Left lung (tissue), 8 donors: Measurements from ENCODE around the gene ZNF136. TPM values are rescaled to one million over a fixed set of nuclear protein-coding genes. Genes with fewer than 3 reads are reported as not detected.

Experiments used
- polyA plus RNA-seq, 6 donors: library from polyadenylated mRNA; unstranded; fragments of 120-200 nt; gene quantifications; one replicate each; pipeline ENCODE4 v1.2.1, GENCODE V29; 2013; ENCODE audit not compliant: insufficient read length in 6 of 6
- total RNA-seq, 2 donors: library from RNA; stranded (reverse); fragmentation: NEBNext Ultra II Directional; extraction: Animal tissue kit (Norgen Biotek cat#: 25700); gene quantifications; one replicate each; pipeline ENCODE4 v1.2.1, GENCODE V29; 2021
- donor health status: DM: no; HTN: yes; CAD: no.
- donor health status: DM: no; HTN: no; CAD: no.

ZNF136 gene
- total and polyA plus RNA-seq, 8 donors: 8.9 to 18.3 (median 15.2) TPM

Other genes with a start within 250 kb of the ZNF136 start
- gene ZNF700, start 238.0 kb upstream of the ZNF136 start, total RNA-seq: 10 to 100 TPM in 1 of 2 donors, 1 to 10 TPM in 1; 9.9 to 14.6 TPM
- 10 to 100 TPM; 17.9 to 23.9 (median 21.3) TPM for gene ZNF700, start 238.0 kb upstream of the ZNF136 start, polyA plus RNA-seq
- 1 to 10 TPM; 4.9 to 5.7 TPM for gene ZNF763, start 198.1 kb upstream of the ZNF136 start, total RNA-seq
- gene ZNF763, start 198.1 kb upstream of the ZNF136 start, polyA plus RNA-seq: 10 to 100 TPM in 1 of 6 donors, 1 to 10 TPM in 5; 7.7 to 10.2 (median 8.4) TPM
- gene ZNF433, start 127.4 kb upstream of the ZNF136 start, total RNA-seq: 1 to 10 TPM; 4.4 to 6.2 TPM
- 10 to 100 TPM; 14.4 to 20.6 (median 16.5) TPM for gene ZNF433, start 127.4 kb upstream of the ZNF136 start, polyA plus RNA-seq
- under 1 TPM; 0.32 to 0.50 TPM for gene ZNF878, start 110.1 kb upstream of the ZNF136 start, total RNA-seq
- 1 to 10 TPM; 1.3 to 1.8 (median 1.5) TPM for gene ZNF878, start 110.1 kb upstream of the ZNF136 start, polyA plus RNA-seq
- gene ZNF844, start 98.4 kb upstream of the ZNF136 start, total RNA-seq: 1 to 10 TPM; 7.6 to 8.2 TPM
- 10 to 100 TPM; 17.2 to 26.7 (median 21.7) TPM for gene ZNF844, start 98.4 kb upstream of the ZNF136 start, polyA plus RNA-seq
- gene ZNF20, start 22.7 kb upstream of the ZNF136 start, total RNA-seq: 1 to 10 TPM; 3.5 to 4.8 TPM
- 10 to 100 TPM in 1 of 6 donors, 1 to 10 TPM in 5; 6.1 to 10.1 (median 7.7) TPM for gene ZNF20, start 22.7 kb upstream of the ZNF136 start, polyA plus RNA-seq
- gene ZNF625, start 6.4 kb upstream of the ZNF136 start, total RNA-seq: 1 to 10 TPM; 6.4 to 6.9 TPM
- gene ZNF625, start 6.4 kb upstream of the ZNF136 start, polyA plus RNA-seq: 10 to 100 TPM; 11.4 to 20.5 (median 16.4) TPM
- 10 to 100 TPM; 10.6 to 12.0 TPM for gene ZNF44, start 131.8 kb downstream of the ZNF136 start, total RNA-seq
- 10 to 100 TPM; 25.1 to 33.8 (median 31.1) TPM for gene ZNF44, start 131.8 kb downstream of the ZNF136 start, polyA plus RNA-seq
- 1 to 10 TPM; 4.0 to 4.1 TPM for gene ZNF563, start 170.5 kb downstream of the ZNF136 start, total RNA-seq
- gene ZNF563, start 170.5 kb downstream of the ZNF136 start, polyA plus RNA-seq: 1 to 10 TPM; 3.9 to 5.9 (median 4.5) TPM
- 1 to 10 TPM; 3.2 to 3.5 TPM for gene ZNF442, start 202.6 kb downstream of the ZNF136 start, total RNA-seq
- 1 to 10 TPM; 5.2 to 7.1 (median 5.5) TPM for gene ZNF442, start 202.6 kb downstream of the ZNF136 start, polyA plus RNA-seq
- gene ZNF799, start 238.2 kb downstream of the ZNF136 start, total RNA-seq: 1 to 10 TPM; 4.2 to 7.1 TPM
- 10 to 100 TPM in 4 of 6 donors, 1 to 10 TPM in 2; 9.2 to 14.8 (median 11.1) TPM for gene ZNF799, start 238.2 kb downstream of the ZNF136 start, polyA plus RNA-seq